ENCODE measurements around the gene ZBTB16.
A peak's percentile ranks its signal among the peaks of the same experiment; 100 is the strongest.

The ZBTB16 gene, protein sequence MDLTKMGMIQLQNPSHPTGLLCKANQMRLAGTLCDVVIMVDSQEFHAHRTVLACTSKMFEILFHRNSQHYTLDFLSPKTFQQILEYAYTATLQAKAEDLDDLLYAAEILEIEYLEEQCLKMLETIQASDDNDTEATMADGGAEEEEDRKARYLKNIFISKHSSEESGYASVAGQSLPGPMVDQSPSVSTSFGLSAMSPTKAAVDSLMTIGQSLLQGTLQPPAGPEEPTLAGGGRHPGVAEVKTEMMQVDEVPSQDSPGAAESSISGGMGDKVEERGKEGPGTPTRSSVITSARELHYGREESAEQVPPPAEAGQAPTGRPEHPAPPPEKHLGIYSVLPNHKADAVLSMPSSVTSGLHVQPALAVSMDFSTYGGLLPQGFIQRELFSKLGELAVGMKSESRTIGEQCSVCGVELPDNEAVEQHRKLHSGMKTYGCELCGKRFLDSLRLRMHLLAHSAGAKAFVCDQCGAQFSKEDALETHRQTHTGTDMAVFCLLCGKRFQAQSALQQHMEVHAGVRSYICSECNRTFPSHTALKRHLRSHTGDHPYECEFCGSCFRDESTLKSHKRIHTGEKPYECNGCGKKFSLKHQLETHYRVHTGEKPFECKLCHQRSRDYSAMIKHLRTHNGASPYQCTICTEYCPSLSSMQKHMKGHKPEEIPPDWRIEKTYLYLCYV

DNA sequence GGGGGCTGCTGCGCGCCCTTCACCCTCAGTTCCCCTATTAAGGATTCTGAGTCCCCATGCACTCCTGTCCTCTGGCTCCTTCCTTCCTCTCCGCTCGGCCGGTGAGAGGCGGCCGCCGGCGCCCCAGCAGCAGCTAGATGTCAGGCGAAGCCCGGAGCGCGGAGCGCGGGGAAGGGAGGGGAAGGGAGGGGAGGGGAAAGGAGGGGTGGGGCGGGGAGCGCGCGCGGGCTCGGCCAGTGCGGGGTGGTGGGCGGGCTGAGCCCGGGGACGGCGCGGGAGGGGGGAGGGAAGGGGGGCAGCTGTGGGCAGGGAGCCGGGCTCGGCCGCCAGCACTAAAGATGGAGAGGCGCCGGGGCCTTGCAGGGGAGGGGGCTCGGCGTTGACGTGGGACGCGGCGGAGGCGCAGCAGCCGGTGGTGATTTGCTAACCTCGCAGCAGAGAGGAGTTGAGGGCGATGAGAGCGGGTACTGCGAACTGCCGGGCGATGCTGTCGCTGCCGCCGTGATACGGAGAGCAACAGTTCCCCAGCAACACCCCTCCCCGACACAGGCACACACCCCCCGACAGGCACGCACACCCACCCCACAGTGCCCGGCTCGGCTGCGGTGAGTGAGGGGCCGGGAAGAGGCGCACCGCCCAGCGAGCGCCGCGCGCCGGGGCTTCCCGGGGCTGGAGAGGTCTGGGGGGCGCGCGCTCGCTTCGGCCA lies at the start of gene ZBTB16:
TSS of gene ZBTB16 (plus strand) at position 434 of the 706 bp plus-strand sequence. CDS start 3,590 bp downstream, outside the sequence.
- ChIA-PET POLR2A (interaction anchor here (0.5 to 1.9 kb wide), 9 partner anchors 11 to 253 kb away, joined by 3 to 8 read pairs (median 3); no protein-coding TSS in a partner anchor), CTCF (interaction anchor here (0.9 to 1.8 kb wide), 6 partner anchors 12 to 202 kb away, joined by 3 to 13 read pairs (median 4); no protein-coding TSS in a partner anchor)
- H3K36me3 ChIP-seq (ENCODE audit: control insufficient read depth in 2 of 2, insufficient read depth in 1 of 2, low read length in 2 of 2), result peaks cover 0 to 14% of the 10 kb centered on the region in 2 experiments; a peak in 1 of 3 replicates
- H3K4me3 ChIP-seq (ENCODE audit: low read depth, low read length), result peak within 1 kb of the TSS; percentile 75
- no peaks in the 10 kb centered on the region; the same call in 1 of the 2 replicates for H3K4me1 ChIP-seq (ENCODE audit: control insufficient read depth, insufficient read depth, low read length)
- peak within 1 kb of the TSS; percentile 90 for H3K27ac ChIP-seq (ENCODE audit: extremely low read depth, low read depth, low read length)
- H3K9me3 ChIP-seq (ENCODE audit: control insufficient read depth, insufficient read depth, low read depth, low read length), result no peaks in the 10 kb centered on the region
- TF ChIP-seq ZNF555 (tag by site-specific recombination; conservative IDR thresholded peaks at IDR 0.05), result no peak
- no peak for TF ChIP-seq YY2 (tag by site-specific recombination; IDR thresholded peaks at IDR 0.05)
- no peak for TF ChIP-seq ZNF138 (tag by site-specific recombination; IDR thresholded peaks at IDR 0.05; ENCODE audit: borderline replicate concordance)
- TF ChIP-seq GFI1B (tag by site-specific recombination; IDR thresholded peaks at IDR 0.05), result no peak
- no peak for TF ChIP-seq ZNF473 (tag by site-specific recombination; IDR thresholded peaks at IDR 0.05)
- no peak for TF ChIP-seq ZNF292 (tag by site-specific recombination; IDR thresholded peaks at IDR 0.05; ENCODE audit: borderline replicate concordance, low read depth)
- TF ChIP-seq, protein P1, sequence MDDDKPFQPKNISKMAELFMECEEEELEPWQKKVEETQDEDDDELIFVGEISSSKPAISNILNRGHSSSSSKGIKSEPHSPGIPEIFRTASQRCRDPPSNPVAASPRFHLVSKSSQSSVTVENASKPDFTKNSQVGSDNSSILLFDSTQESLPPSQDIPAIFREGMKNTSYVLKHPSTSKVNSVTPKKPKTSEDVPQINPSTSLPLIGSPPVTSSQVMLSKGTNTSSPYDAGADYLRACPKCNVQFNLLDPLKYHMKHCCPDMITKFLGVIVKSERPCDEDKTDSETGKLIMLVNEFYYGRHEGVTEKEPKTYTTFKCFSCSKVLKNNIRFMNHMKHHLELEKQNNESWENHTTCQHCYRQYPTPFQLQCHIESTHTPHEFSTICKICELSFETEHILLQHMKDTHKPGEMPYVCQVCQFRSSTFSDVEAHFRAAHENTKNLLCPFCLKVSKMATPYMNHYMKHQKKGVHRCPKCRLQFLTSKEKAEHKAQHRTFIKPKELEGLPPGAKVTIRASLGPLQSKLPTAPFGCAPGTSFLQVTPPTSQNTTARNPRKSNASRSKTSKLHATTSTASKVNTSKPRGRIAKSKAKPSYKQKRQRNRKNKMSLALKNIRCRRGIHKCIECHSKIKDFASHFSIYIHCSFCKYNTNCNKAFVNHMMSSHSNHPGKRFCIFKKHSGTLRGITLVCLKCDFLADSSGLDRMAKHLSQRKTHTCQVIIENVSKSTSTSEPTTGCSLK (tag by site-specific recombination; IDR thresholded peaks at IDR 0.05), result no peak
- peak; percentile 43 for TF ChIP-seq ZIC2 (tag by site-specific recombination; IDR thresholded peaks at IDR 0.05)
- TF ChIP-seq ZNF121 (tag by site-specific recombination; IDR thresholded peaks at IDR 0.05), result no peak
- TF ChIP-seq, protein P2, sequence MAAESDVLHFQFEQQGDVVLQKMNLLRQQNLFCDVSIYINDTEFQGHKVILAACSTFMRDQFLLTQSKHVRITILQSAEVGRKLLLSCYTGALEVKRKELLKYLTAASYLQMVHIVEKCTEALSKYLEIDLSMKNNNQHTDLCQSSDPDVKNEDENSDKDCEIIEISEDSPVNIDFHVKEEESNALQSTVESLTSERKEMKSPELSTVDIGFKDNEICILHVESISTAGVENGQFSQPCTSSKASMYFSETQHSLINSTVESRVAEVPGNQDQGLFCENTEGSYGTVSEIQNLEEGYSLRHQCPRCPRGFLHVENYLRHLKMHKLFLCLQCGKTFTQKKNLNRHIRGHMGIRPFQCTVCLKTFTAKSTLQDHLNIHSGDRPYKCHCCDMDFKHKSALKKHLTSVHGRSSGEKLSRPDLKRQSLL (tag by site-specific recombination; IDR thresholded peaks at IDR 0.05), result no peak
- no peak for TF ChIP-seq ZNF600 (tag by site-specific recombination; IDR thresholded peaks at IDR 0.05)
- no peak for TF ChIP-seq ZNF792 (tag by site-specific recombination; IDR thresholded peaks at IDR 0.05)
- TF ChIP-seq ZNF549 (tag by site-specific recombination; IDR thresholded peaks at IDR 0.05), result no peak
- TF ChIP-seq ZBTB8A (tag by site-specific recombination; IDR thresholded peaks at IDR 0.05), result peak; percentile 93; the same call in 1 of the 2 replicates
- TF ChIP-seq, protein P3, sequence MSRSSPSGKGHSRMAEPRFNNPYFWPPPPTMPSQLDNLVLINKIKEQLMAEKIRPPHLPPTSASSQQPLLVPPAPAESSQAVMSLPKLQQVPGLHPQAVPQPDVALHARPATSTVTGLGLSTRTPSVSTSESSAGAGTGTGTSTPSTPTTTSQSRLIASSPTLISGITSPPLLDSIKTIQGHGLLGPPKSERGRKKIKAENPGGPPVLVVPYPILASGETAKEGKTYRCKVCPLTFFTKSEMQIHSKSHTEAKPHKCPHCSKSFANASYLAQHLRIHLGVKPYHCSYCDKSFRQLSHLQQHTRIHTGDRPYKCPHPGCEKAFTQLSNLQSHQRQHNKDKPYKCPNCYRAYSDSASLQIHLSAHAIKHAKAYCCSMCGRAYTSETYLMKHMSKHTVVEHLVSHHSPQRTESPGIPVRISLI (tag by site-specific recombination; IDR thresholded peaks at IDR 0.05), result no peak
- TF ChIP-seq ZNF366 (tag by site-specific recombination; conservative IDR thresholded peaks at IDR 0.05), result no peak
- TF ChIP-seq ZNF529 (tag by site-specific recombination; IDR thresholded peaks at IDR 0.05; ENCODE audit: insufficient replicate concordance), result no peak
- TF ChIP-seq ZNF660 (tag by site-specific recombination; IDR thresholded peaks at IDR 0.05), result no peak
- no peak for TF ChIP-seq ZBTB7A (tag by site-specific recombination; IDR thresholded peaks at IDR 0.05; ENCODE audit: low read depth)
- TF ChIP-seq, protein P4, sequence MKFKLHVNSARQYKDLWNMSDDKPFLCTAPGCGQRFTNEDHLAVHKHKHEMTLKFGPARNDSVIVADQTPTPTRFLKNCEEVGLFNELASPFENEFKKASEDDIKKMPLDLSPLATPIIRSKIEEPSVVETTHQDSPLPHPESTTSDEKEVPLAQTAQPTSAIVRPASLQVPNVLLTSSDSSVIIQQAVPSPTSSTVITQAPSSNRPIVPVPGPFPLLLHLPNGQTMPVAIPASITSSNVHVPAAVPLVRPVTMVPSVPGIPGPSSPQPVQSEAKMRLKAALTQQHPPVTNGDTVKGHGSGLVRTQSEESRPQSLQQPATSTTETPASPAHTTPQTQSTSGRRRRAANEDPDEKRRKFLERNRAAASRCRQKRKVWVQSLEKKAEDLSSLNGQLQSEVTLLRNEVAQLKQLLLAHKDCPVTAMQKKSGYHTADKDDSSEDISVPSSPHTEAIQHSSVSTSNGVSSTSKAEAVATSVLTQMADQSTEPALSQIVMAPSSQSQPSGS (tag by site-specific recombination; IDR thresholded peaks at IDR 0.05; ENCODE audit: low read depth), result no peak
- TF ChIP-seq ZNF433 (tag by site-specific recombination; IDR thresholded peaks at IDR 0.05; ENCODE audit: low read depth), result no peak
- no peak for TF ChIP-seq ZNF416 (tag by site-specific recombination; IDR thresholded peaks at IDR 0.05)
- peak; percentile 93 for TF ChIP-seq ZNF335 (tag by site-specific recombination; conservative IDR thresholded peaks at IDR 0.05)
- peak; percentile 20; the same call in 1 of the 2 replicates for TF ChIP-seq ZNF2 (tag by site-specific recombination; IDR thresholded peaks at IDR 0.05)
- no peak for TF ChIP-seq ZNF747 (tag by site-specific recombination; IDR thresholded peaks at IDR 0.05)
- TF ChIP-seq, protein P5, sequence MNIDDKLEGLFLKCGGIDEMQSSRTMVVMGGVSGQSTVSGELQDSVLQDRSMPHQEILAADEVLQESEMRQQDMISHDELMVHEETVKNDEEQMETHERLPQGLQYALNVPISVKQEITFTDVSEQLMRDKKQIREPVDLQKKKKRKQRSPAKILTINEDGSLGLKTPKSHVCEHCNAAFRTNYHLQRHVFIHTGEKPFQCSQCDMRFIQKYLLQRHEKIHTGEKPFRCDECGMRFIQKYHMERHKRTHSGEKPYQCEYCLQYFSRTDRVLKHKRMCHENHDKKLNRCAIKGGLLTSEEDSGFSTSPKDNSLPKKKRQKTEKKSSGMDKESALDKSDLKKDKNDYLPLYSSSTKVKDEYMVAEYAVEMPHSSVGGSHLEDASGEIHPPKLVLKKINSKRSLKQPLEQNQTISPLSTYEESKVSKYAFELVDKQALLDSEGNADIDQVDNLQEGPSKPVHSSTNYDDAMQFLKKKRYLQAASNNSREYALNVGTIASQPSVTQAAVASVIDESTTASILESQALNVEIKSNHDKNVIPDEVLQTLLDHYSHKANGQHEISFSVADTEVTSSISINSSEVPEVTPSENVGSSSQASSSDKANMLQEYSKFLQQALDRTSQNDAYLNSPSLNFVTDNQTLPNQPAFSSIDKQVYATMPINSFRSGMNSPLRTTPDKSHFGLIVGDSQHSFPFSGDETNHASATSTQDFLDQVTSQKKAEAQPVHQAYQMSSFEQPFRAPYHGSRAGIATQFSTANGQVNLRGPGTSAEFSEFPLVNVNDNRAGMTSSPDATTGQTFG (tag by site-specific recombination; IDR thresholded peaks at IDR 0.05; ENCODE audit: borderline replicate concordance), result no peak

All from HEK293 (cell line).